Vagina (tissue), 2 donors: ENCODE measurements around the gene ZNF548. TPM values are rescaled to one million over a fixed set of nuclear protein-coding genes. Genes with fewer than 3 reads are reported as not detected.
A peak's percentile ranks its signal among the peaks of the same experiment; 100 is the strongest.

ENCODE experiments used
- DNase-seq, 2 donors: peaks; one replicate each; pipeline ENCODE4 v3.0.0-alpha.2; 2017; ENCODE audit errors: extremely low spot score in 2 of 2
- H3K27ac ChIP-seq: fragments of 200-600 bp; sonication (generic); one replicate; pipeline ENCODE4 v1.5.1; 2019
- H3K27me3 ChIP-seq: fragments of 200-600 bp; sonication (generic); one replicate; pipeline ENCODE4 v1.5.1; 2019
- H3K36me3 ChIP-seq, 2 donors: fragments of 200-600 bp; sonication (generic); one replicate each; pipeline ENCODE4 v1.5.1; 2017 to 2019
- H3K4me1 ChIP-seq: fragments of 200-600 bp; sonication (generic); one replicate; pipeline ENCODE4 v1.5.1; 2019
- H3K4me3 ChIP-seq, 2 donors: fragments of 200-600 bp; sonication (generic); 1 replicate in 1 of 2; 2 replicates in 1 of 2; pipeline ENCODE4 v1.5.1; 2016 to 2019
- H3K9me3 ChIP-seq: fragments of 200-600 bp; sonication (generic); one replicate; pipeline ENCODE4 v1.5.1; 2019
- CTCF ChIP-seq, 3 experiments: fragments of 450-650 bp in 2 of 3; fragments of 200-600 bp in 1 of 3; sonication (generic) in 1 of 3; IDR thresholded peaks; one replicate each; pipeline ENCODE4 v1.5.1; 2017 to 2019; ENCODE audit warnings: antibody characterized with exemption in 3 of 3, mild to moderate bottlenecking in 2 of 3, moderate library complexity in 2 of 3
- POLR2A ChIP-seq, 2 donors: fragments of 450-650 bp; IDR thresholded peaks; one replicate each; pipeline ENCODE4 v1.6.1; 2017; ENCODE audit warnings: antibody characterized with exemption in 2 of 2, mild to moderate bottlenecking in 2 of 2, moderate library complexity in 2 of 2
- POLR2AphosphoS5 ChIP-seq, 2 donors: sonication (generic); formaldehyde crosslinking; IDR thresholded peaks; one replicate each; pipeline ENCODE4 v1.9.0; 2017; ENCODE audit warnings: antibody characterized with exemption in 2 of 2, mild to moderate bottlenecking in 2 of 2, low read depth in 1 of 2; ENCODE audit not compliant: insufficient read depth in 1 of 2
- intact Hi-C: fragments of 100-400 bp; cut with DNase I; formaldehyde crosslinking; loops from one replicate; pipeline ENCODE4 v1.15.1; 2023
- total RNA-seq: library from RNA; depleted of rRNA; stranded (reverse); fragments of >200 nt; gene quantifications from one replicate; pipeline ENCODE4 v1.2.3, GENCODE V29; 2016

Gene ZNF548
- total RNA-seq, 1 donor from 2014 or later: 17.2 TPM

- intact Hi-C loops: no loop called here
- Histone ChIP-seq H3K4me1 (peaks cover 20% of the 10 kb centered on the region), H3K9me3 (peaks cover 12% of the 10 kb centered on the region), H3K36me3 (peaks cover 0 to 19% of the 10 kb centered on the region in 2 donors), H3K27ac (no peak overlapping the region), H3K27me3 (no peaks in the 10 kb centered on the region), H3K4me3 (peak overlapping the region; percentile 69 to 84)
- TF ChIP-seq CTCF (IDR thresholded peaks at IDR 0.05) (no peak), POLR2A (IDR thresholded peaks at IDR 0.05) (no peak), POLR2AphosphoS5 (IDR thresholded peaks at IDR 0.05; ENCODE audit: insufficient read depth in 1 of 2, low read depth in 1 of 2) (no peak)
- no peak for DNase-seq
Measured at GRCh38 chr19:57434386-57435061, 44.9 kb downstream of the ZNF548 start.

- intact Hi-C loops: no loop called here
- H3K27ac ChIP-seq: peak within 1 kb of the TSS; percentile 30
- peak in 1 of 2 donors; percentile 95 for DNase-seq
Measured at GRCh38 chr19:57435062-57435978, 45.7 kb downstream of the ZNF548 start, which contains the start of gene ZNF749. TSS of gene ZNF749 (plus strand) at chr19:57435325. CDS start at chr19:57435579, 254 bp downstream.

GRCh38 chr19:57436417-57436816 lies 46.8 kb downstream of the ZNF548 start:
- Histone ChIP-seq H3K36me3 (peaks cover 0 to 27% of the 10 kb centered on the region in 2 donors), H3K27ac (no peak overlapping the region), H3K4me3 (peak overlapping the region in 1 of 2 donors; percentile 69), H3K27me3 (no peaks in the 10 kb centered on the region), H3K9me3 (peaks cover 12% of the 10 kb centered on the region), H3K4me1 (peaks cover 20% of the 10 kb centered on the region)
- TF ChIP-seq POLR2A (IDR thresholded peaks at IDR 0.05) (no peak), CTCF (IDR thresholded peaks at IDR 0.05) (no peak), POLR2AphosphoS5 (IDR thresholded peaks at IDR 0.05; ENCODE audit: insufficient read depth in 1 of 2, low read depth in 1 of 2) (no peak)
- no peak for DNase-seq
- intact Hi-C loops: no loop called here

More at GRCh38 chr19:57435062-57435978, 45.7 kb downstream of the ZNF548 start, which contains the start of gene ZNF749:
- TF ChIP-seq POLR2A (IDR thresholded peaks at IDR 0.05) (no peak), POLR2AphosphoS5 (IDR thresholded peaks at IDR 0.05; ENCODE audit: insufficient read depth in 1 of 2, low read depth in 1 of 2) (peak; percentile 58 to 99)
- Histone ChIP-seq H3K4me1 (peaks cover 20% of the 10 kb centered on the region), H3K36me3 (peaks cover 0 to 19% of the 10 kb centered on the region in 2 donors), H3K9me3 (peaks cover 12% of the 10 kb centered on the region), H3K4me3 (peak within 1 kb of the TSS; percentile 69 to 84), H3K27me3 (no peaks in the 10 kb centered on the region)

GRCh38 chr19:57437931-57438330 lies 48.3 kb downstream of the ZNF548 start:
- H3K27me3 ChIP-seq: no peaks in the 10 kb centered on the region
- peaks cover 0 to 42% of the 10 kb centered on the region in 2 donors for H3K36me3 ChIP-seq
- H3K4me3 ChIP-seq: no peak overlapping the region
- no peak overlapping the region for H3K27ac ChIP-seq
- intact Hi-C loops: no loop called here
- peaks cover 21% of the 10 kb centered on the region for H3K9me3 ChIP-seq
- TF ChIP-seq POLR2A (IDR thresholded peaks at IDR 0.05) (no peak), CTCF (IDR thresholded peaks at IDR 0.05) (no peak), POLR2AphosphoS5 (IDR thresholded peaks at IDR 0.05; ENCODE audit: insufficient read depth in 1 of 2, low read depth in 1 of 2) (no peak)
- no peak for DNase-seq
- H3K4me1 ChIP-seq: peaks cover 20% of the 10 kb centered on the region

- Histone ChIP-seq H3K4me3 (no peak overlapping the region), H3K9me3 (peaks cover 31% of the 10 kb centered on the region), H3K36me3 (peaks cover 0 to 52% of the 10 kb centered on the region in 2 donors), H3K27ac (no peak overlapping the region), H3K27me3 (no peaks in the 10 kb centered on the region), H3K4me1 (peaks cover 20% of the 10 kb centered on the region)
- TF ChIP-seq POLR2A (IDR thresholded peaks at IDR 0.05): no peak
- TF ChIP-seq CTCF (IDR thresholded peaks at IDR 0.05): no peak
- TF ChIP-seq POLR2AphosphoS5 (IDR thresholded peaks at IDR 0.05; ENCODE audit: insufficient read depth in 1 of 2, low read depth in 1 of 2): no peak
- intact Hi-C loops: no loop called here
- no peak for DNase-seq
Measured at GRCh38 chr19:57438925-57439324, 49.3 kb downstream of the ZNF548 start.
